ENCODE results near the gene PROS1. TPM values are rescaled to one million over a fixed set of nuclear protein-coding genes. Genes with fewer than 3 reads are reported as not detected.

PROS1 gene
- total RNA-seq, 1 experiment from 2014 or later: 1.7 TPM

- no peak for DNase-seq (ENCODE audit: low spot score)
- Mint-ChIP-seq H3K4me3 (no peak overlapping the region), H3K27me3 (ENCODE audit: low read depth) (peaks cover 14% of the 10 kb centered on the region), H3K36me3 (peaks cover 33% of the 10 kb centered on the region), H3K9me3 (peaks cover 36% of the 10 kb centered on the region), H3K27ac (no peak overlapping the region), H3K4me1 (no peaks in the 10 kb centered on the region)
- ATAC-seq: no peak
- TF ChIP-seq ZNF232 (CRISPR knock-in tag; IDR thresholded peaks at IDR 0.05) (no peak), NR3C1 (CRISPR knock-in tag; conservative IDR thresholded peaks at IDR 0.05; ENCODE audit: low read depth) (no peak), AR (CRISPR knock-in tag; IDR thresholded peaks at IDR 0.05) (no peak), NFE2L1 (CRISPR knock-in tag; IDR thresholded peaks at IDR 0.05) (no peak), OVOL2 (CRISPR knock-in tag; IDR thresholded peaks at IDR 0.05; ENCODE audit: borderline replicate concordance) (no peak), TEAD1 (CRISPR knock-in tag; IDR thresholded peaks at IDR 0.05) (no peak), RELA (CRISPR knock-in tag; IDR thresholded peaks at IDR 0.05; ENCODE audit: borderline replicate concordance) (no peak), E2F5 (CRISPR knock-in tag; IDR thresholded peaks at IDR 0.05) (no peak)
- TF ChIP-seq, protein P1, sequence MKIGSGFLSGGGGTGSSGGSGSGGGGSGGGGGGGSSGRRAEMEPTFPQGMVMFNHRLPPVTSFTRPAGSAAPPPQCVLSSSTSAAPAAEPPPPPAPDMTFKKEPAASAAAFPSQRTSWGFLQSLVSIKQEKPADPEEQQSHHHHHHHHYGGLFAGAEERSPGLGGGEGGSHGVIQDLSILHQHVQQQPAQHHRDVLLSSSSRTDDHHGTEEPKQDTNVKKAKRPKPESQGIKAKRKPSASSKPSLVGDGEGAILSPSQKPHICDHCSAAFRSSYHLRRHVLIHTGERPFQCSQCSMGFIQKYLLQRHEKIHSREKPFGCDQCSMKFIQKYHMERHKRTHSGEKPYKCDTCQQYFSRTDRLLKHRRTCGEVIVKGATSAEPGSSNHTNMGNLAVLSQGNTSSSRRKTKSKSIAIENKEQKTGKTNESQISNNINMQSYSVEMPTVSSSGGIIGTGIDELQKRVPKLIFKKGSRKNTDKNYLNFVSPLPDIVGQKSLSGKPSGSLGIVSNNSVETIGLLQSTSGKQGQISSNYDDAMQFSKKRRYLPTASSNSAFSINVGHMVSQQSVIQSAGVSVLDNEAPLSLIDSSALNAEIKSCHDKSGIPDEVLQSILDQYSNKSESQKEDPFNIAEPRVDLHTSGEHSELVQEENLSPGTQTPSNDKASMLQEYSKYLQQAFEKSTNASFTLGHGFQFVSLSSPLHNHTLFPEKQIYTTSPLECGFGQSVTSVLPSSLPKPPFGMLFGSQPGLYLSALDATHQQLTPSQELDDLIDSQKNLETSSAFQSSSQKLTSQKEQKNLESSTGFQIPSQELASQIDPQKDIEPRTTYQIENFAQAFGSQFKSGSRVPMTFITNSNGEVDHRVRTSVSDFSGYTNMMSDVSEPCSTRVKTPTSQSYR (CRISPR knock-in tag; IDR thresholded peaks at IDR 0.05): no peak
- TF ChIP-seq, protein P2, sequence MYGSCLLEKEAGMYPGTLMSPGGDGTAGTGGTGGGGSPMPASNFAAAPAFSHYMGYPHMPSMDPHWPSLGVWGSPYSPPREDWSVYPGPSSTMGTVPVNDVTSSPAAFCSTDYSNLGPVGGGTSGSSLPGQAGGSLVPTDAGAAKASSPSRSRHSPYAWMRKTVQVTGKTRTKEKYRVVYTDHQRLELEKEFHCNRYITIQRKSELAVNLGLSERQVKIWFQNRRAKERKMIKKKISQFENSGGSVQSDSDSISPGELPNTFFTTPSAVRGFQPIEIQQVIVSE (CRISPR knock-in tag; IDR thresholded peaks at IDR 0.05; ENCODE audit: borderline replicate concordance): no peak
- ChIA-PET CTCF (no interaction called here), POLR2A (no interaction called here)
These were observed 37.1 kb downstream of the PROS1 start for GRCh38 chr3:93936549-93936948.

GRCh38 chr3:93934366-93935046 lies 39.2 kb downstream of the PROS1 start:
- TF ChIP-seq EMX1 (CRISPR knock-in tag; IDR thresholded peaks at IDR 0.05) (no peak), SOX15 (CRISPR knock-in tag; IDR thresholded peaks at IDR 0.05) (no peak), ATF3 (CRISPR knock-in tag; conservative IDR thresholded peaks at IDR 0.05) (no peak), ZNF232 (CRISPR knock-in tag; IDR thresholded peaks at IDR 0.05) (no peak), GTF2I (CRISPR knock-in tag; conservative IDR thresholded peaks at IDR 0.05) (no peak)
- TF ChIP-seq, protein P3, sequence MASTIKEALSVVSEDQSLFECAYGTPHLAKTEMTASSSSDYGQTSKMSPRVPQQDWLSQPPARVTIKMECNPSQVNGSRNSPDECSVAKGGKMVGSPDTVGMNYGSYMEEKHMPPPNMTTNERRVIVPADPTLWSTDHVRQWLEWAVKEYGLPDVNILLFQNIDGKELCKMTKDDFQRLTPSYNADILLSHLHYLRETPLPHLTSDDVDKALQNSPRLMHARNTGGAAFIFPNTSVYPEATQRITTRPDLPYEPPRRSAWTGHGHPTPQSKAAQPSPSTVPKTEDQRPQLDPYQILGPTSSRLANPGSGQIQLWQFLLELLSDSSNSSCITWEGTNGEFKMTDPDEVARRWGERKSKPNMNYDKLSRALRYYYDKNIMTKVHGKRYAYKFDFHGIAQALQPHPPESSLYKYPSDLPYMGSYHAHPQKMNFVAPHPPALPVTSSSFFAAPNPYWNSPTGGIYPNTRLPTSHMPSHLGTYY (CRISPR knock-in tag; IDR thresholded peaks at IDR 0.05): no peak
- H3K27ac Mint-ChIP-seq: no peak overlapping the region
- H3K27me3 Mint-ChIP-seq (ENCODE audit: low read depth): peaks cover 14% of the 10 kb centered on the region
- peaks cover 55% of the 10 kb centered on the region for H3K9me3 Mint-ChIP-seq
- CTCF ChIA-PET: no interaction called here
- DNase-seq (ENCODE audit: low spot score): no peak
- peaks cover 44% of the 10 kb centered on the region for H3K36me3 Mint-ChIP-seq
- no peak for ATAC-seq
- H3K4me1 Mint-ChIP-seq: no peaks in the 10 kb centered on the region
- no peak overlapping the region for H3K4me3 Mint-ChIP-seq
- POLR2A ChIA-PET: no interaction called here
